KMS-11 (cell line): ENCODE measurements around the gene ADCY6.

Source experiments
- H2AFZ ChIP-seq: fragments of 200-600 bp; sonication (generic); 2 replicates; pipeline ENCODE4 v1.6.1; 2016; ENCODE audit warnings: antibody characterized with exemption, mixed run types, low read depth
- H3K27ac ChIP-seq: fragments of 200-600 bp; sonication (generic); 2 replicates; pipeline ENCODE4 v1.6.1; 2016; ENCODE audit warnings: mild to moderate bottlenecking, mixed run types
- H3K27me3 ChIP-seq: fragments of 200-600 bp; sonication (generic); 2 replicates; pipeline ENCODE4 v1.6.1; 2017; ENCODE audit warnings: mild to moderate bottlenecking, low read depth, mixed run types, moderate library complexity; ENCODE audit not compliant: insufficient read depth
- H3K36me3 ChIP-seq: fragments of 200-600 bp; sonication (generic); 2 replicates; pipeline ENCODE4 v1.6.1; 2017; ENCODE audit warnings: mild to moderate bottlenecking, mixed run types; ENCODE audit not compliant: insufficient read depth
- H3K4me1 ChIP-seq: fragments of 200-600 bp; sonication (generic); 2 replicates; pipeline ENCODE4 v1.6.1; 2016; ENCODE audit warnings: mild to moderate bottlenecking, low read depth, mixed run types; ENCODE audit not compliant: poor library complexity, severe bottlenecking
- H3K4me2 ChIP-seq: fragments of 200-600 bp; sonication (generic); 2 replicates; pipeline ENCODE4 v1.7.0; 2016; ENCODE audit warnings: mild to moderate bottlenecking, mixed run types
- H3K4me3 ChIP-seq: fragments of 200-600 bp; sonication (generic); IDR thresholded peaks from 2 replicates; pipeline ENCODE4 v1.6.1; 2017; ENCODE audit warnings: low read depth, low read length, mixed read lengths; ENCODE audit not compliant: insufficient read depth
- H3K79me2 ChIP-seq: fragments of 200-600 bp; sonication (generic); 2 replicates; pipeline ENCODE4 v1.6.1; 2016; ENCODE audit warnings: low read depth, mixed run types; ENCODE audit not compliant: insufficient read depth
- H3K9ac ChIP-seq: fragments of 200-600 bp; sonication (generic); 2 replicates; pipeline ENCODE4 v1.6.1; 2016; ENCODE audit warnings: mild to moderate bottlenecking, mixed run types
- H4K20me1 ChIP-seq: fragments of 200-600 bp; sonication (generic); 2 replicates; pipeline ENCODE4 v1.6.1; 2016; ENCODE audit warnings: mild to moderate bottlenecking, mixed run types; ENCODE audit not compliant: insufficient read depth
- TF ChIP-seq, protein P1 (sequence below): fragments of 200-600 bp; sonication (generic); conservative IDR thresholded peaks from 2 replicates; pipeline ENCODE4 v1.6.1; 2017; ENCODE audit warnings: low read depth, mild to moderate bottlenecking, antibody characterized with exemption, low read length, moderate library complexity, mixed read lengths

ADCY6 gene

DNA sequence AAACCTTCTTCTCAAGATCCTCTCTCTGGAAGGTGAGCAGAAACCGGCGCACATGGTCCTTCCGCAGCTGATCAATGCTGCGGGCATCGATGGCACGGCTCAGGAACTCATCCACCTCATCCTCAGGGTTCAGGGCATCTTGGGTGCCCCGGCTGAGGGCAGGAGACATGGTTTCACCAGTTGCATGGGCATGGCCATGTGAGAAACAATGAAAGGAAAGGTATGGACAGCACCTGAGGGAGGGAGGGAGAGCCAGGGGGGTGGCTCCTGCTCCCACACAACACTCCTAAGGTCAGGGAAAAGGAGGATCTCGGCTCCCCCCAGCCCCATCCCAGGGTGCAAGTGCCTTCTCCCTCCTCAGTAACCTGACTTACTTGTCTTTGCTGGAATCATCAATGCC, 13.6 kb downstream of the ADCY6 start:
- Histone ChIP-seq H4K20me1 (no peaks in the 10 kb centered on the region), H3K36me3 (no peaks in the 10 kb centered on the region), H3K4me2 (no peak overlapping the region), H3K9ac (no peak overlapping the region), H3K27ac (no peak overlapping the region), H2AFZ (no peak overlapping the region), H3K27me3 (no peaks in the 10 kb centered on the region), H3K4me1 (no peaks in the 10 kb centered on the region), H3K79me2 (no peaks in the 10 kb centered on the region), H3K4me3 (no peak overlapping the region)
- TF ChIP-seq, protein P1, sequence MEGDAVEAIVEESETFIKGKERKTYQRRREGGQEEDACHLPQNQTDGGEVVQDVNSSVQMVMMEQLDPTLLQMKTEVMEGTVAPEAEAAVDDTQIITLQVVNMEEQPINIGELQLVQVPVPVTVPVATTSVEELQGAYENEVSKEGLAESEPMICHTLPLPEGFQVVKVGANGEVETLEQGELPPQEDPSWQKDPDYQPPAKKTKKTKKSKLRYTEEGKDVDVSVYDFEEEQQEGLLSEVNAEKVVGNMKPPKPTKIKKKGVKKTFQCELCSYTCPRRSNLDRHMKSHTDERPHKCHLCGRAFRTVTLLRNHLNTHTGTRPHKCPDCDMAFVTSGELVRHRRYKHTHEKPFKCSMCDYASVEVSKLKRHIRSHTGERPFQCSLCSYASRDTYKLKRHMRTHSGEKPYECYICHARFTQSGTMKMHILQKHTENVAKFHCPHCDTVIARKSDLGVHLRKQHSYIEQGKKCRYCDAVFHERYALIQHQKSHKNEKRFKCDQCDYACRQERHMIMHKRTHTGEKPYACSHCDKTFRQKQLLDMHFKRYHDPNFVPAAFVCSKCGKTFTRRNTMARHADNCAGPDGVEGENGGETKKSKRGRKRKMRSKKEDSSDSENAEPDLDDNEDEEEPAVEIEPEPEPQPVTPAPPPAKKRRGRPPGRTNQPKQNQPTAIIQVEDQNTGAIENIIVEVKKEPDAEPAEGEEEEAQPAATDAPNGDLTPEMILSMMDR, result no peak

DNA sequence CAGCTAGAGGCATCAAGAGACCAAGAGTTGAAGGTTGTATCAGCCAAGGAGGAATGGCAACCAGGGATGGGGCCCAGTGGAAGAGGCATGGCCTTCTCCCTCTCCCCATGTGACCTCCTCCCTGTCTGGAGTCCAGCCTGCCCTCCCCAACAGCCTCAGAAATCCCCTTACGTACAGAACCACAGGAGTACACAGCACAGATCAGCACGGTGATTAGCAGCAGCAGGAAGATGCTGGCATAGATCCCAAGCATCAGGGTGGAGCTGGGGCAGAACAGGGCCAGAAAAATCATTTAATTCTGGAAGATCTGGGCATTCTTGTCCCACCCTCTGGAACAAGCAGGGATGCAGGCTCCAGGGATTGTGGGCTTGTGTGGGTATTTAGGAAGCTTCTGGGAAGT, 14.4 kb downstream of the ADCY6 start:
- Histone ChIP-seq H3K27ac (no peak overlapping the region), H3K9ac (no peak overlapping the region), H3K4me1 (no peaks in the 10 kb centered on the region), H3K27me3 (no peaks in the 10 kb centered on the region), H2AFZ (no peak overlapping the region), H3K36me3 (no peaks in the 10 kb centered on the region), H4K20me1 (no peaks in the 10 kb centered on the region), H3K4me3 (no peak overlapping the region), H3K4me2 (no peak overlapping the region), H3K79me2 (no peaks in the 10 kb centered on the region)
- TF ChIP-seq, protein P1, result no peak

DNA sequence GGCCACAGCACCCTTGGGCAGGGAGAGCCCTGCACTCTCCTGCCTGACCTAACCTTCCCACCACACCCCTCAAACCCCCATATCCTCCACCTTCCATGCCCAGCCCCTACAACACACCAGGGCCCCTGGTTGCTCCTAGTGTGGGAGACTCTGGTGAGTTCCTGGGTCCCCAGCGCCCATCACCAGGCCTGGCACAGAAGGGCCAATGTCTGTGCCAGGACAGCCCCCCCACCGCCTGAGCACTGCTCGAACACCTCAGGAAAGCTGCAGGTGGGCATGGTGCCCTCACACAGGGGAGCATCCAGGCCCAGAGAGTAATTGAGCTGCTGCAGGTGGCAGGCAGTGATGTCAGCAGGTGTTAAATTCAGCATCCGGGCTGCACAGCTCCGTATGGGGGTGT, 15.2 kb downstream of the ADCY6 start:
- no peaks in the 10 kb centered on the region for H3K4me1 ChIP-seq
- no peaks in the 10 kb centered on the region for H3K27me3 ChIP-seq
- H3K79me2 ChIP-seq, result no peaks in the 10 kb centered on the region
- no peaks in the 10 kb centered on the region for H4K20me1 ChIP-seq
- no peaks in the 10 kb centered on the region for H3K36me3 ChIP-seq
- H2AFZ ChIP-seq, result no peak overlapping the region
- H3K4me3 ChIP-seq, result no peak overlapping the region
- no peak overlapping the region for H3K9ac ChIP-seq
- TF ChIP-seq, protein P1, result no peak
- H3K4me2 ChIP-seq, result no peak overlapping the region
- H3K27ac ChIP-seq, result no peak overlapping the region

DNA sequence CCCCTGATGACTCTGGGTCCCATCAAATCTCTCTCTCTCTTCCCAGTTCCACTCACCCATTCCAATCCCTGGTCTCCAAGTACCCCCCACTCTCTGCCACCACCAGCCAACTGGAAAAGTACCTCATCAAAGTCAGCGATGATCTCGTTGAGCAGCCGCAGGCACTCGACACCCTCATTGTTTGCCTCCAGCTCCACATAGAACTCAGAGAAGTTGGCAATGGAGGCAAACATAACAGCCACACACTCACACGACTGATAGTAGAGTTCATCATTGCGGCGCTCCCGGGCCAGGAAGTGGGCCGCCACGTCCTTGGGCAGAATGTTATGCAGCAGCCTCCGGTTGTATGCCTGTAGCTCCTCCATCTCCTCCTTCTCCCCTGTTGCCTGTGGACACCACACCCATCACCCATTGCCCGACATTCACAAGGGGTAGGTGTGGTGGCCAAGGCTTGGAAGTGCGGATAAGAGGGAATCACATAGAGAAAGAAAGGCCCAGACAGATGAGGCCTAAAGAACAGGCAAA, 17.2 kb downstream of the ADCY6 start:
- no peaks in the 10 kb centered on the region for H3K36me3 ChIP-seq

More for the DNA sequence above, 17.2 kb downstream of the ADCY6 start:
- Histone ChIP-seq H3K27me3 (no peaks in the 10 kb centered on the region), H3K79me2 (no peaks in the 10 kb centered on the region), H3K4me3 (no peak overlapping the region), H2AFZ (no peak overlapping the region), H4K20me1 (no peaks in the 10 kb centered on the region), H3K4me1 (peaks cover 2% of the 10 kb centered on the region), H3K4me2 (no peak overlapping the region), H3K9ac (no peak overlapping the region), H3K27ac (no peak overlapping the region)
- TF ChIP-seq, protein P1, result no peak
